A204.1 (cell line): ENCODE results near the gene ZNF615.
A peak's percentile ranks its signal among the peaks of the same experiment; 100 is the strongest.
"Not testable (repeated sequence)": the region's sequence is repeated elsewhere in the genome, so short reads cannot be mapped to it uniquely, and the experiment has no call there.

Source experiments
- FAIRE-seq: peaks from 2 replicates; lab custom pipeline; 2012; peaks lifted over from hg19 to GRCh38; lab: Jason Lieb, UNC

Gene ZNF615

DNA sequence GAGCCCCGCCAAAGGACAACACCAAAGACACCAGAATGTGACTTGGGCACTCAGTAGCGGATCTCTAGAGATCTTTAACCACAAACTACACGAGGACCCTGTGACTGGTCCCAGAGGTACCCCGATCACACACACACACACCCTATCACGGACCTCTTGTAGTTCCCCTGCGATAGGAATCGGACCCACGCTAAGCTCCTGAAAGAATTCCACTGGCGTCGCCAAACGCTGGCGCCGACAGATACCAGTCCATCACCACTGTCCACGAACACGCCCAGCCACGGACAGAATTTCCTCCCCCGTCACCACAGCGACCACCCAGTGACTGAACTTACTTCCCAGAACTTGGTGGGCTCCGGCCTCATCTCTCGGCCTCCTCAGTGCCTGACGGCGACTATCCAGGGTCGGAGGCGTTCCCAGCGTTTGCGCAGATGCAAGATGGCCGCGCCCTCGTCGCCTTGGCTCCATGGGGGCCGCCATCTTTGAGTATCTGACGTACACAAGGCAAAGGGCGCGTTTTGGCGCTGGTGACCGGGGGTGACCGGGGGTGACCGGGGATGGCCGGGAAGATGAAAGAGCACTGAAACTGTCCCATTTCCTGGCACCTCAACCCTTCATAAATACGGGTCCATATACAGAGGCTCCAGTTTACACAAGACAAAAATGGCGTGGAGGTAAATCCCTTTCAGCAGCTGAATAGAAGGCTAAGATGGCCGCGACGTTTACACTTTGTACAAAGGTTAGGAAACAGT is at the start of gene ZNF615:
TSS of gene ZNF615 (minus strand) at position 406 of the 752 bp plus-strand sequence. CDS start 4,500 bp downstream, outside the sequence.
- no peak for FAIRE-seq

- not testable (repeated sequence) for FAIRE-seq
Measured at GRCh38 chr19:52056480-52056879, 48.5 kb upstream of the ZNF615 start.

- not testable (repeated sequence) for FAIRE-seq
Measured at GRCh38 chr19:52051736-52052135, 43.7 kb upstream of the ZNF615 start.

DNA sequence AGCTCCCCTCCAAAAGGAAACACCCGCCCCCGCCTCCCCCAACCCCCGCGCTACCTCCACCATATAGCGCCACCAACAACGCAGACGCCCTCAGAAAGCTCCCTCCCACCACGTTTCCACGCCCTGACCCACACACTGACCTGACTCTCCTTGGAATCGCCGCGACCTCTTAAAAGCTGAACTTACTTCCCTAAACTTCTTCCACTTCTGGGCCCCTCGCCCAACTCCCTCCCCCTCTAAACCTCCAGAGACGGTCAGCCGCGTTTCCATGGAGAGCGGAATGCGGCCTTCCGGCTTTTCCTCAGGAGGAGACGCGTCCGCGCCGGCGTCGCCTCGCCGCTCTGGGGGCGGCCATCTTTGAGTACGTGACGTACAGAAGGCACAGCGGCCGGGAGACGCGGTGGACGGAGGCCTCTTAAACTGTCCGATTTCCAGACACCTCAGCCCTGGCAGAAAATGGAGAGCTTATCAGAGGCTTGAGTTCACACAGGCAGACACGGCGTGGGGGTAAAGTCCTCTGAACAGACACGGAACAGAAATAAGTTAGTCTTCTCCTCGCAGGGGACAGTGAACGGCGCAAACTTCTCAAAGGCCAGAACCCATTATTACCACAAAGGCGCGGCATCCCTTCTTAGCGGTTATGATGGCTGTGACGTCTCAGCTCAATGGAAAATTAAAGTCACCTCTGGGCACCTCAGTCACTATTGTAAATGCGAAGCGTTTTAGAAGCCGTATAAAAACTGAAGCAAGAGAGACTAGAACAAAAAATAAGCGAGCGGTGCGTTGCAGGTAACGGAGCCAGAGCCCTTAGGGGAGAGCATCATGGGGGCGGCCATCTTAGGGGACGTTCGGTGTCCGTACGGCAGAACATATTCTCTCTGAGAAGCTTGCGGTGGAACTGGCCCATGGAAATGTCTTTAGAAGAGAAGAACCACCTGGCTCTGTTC is 40.8 kb upstream of the ZNF615 start, which contains the start of gene ZNF432:
TSS of gene ZNF432 (minus strand) at position 284 of the 947 bp plus-strand sequence. CDS start 1,970 bp downstream, outside the sequence.
- FAIRE-seq, result peak; percentile 78

DNA sequence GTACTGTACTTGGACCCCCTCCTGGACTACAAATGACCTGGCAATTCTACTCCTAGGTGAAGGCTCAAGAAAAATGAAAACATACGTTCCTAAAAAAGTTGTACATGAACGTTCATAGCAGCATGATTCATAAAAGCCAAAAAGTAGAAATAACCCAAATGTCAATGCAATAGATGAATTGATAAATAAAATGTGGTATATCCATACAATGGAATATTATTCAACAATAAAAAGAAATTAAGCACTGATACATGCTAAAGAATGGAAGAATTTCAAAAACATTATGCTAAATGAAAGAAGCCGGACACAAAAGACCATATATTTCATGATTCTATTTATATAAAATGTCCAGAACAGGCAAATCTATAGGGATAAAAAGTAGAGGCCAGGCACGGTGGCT is 31.2 kb upstream of the ZNF615 start:
- FAIRE-seq, result no peak

DNA sequence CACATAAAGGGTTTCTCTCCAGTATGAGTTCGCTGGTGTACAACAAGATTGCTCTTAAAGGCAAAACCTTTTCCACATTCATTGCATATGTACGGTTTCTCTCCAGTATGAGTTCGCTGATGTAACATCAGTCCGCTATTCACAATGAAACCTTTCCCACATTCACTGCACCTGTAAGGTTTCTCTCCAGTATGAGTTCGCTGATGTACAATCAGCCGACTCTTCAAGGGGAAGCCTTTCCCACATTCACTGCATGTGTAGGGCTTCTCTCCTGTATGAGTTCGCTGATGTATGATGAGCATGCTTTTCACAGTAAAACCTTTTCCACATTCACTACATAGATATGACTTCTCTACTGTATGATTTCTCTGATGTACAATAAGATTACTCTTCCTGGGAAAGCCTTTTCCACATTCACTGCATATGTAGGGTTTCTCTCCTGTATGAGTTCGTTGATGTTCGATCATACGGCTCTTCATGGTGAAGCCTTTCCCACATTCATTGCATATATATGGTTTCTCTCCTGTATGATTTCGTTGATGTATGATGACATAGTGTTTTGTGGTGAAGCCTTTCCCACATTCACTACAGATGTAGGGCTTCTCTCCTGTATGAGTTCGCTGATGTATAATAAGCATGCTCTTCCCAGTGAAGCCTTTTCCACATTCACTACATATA is 26.2 kb upstream of the ZNF615 start:
- FAIRE-seq, result no peak

GRCh38 chr19:52028780-52029123 is 20.7 kb upstream of the ZNF615 start:
- FAIRE-seq, result no peak

GRCh38 chr19:52028027-52028779 is 20.2 kb upstream of the ZNF615 start, which contains the start of gene ZNF614:
ZNF614 (minus strand) TSS chr19:52028379; CDS start chr19:52025745, 2,634 bp downstream.
- peak; percentile 27 for FAIRE-seq

DNA sequence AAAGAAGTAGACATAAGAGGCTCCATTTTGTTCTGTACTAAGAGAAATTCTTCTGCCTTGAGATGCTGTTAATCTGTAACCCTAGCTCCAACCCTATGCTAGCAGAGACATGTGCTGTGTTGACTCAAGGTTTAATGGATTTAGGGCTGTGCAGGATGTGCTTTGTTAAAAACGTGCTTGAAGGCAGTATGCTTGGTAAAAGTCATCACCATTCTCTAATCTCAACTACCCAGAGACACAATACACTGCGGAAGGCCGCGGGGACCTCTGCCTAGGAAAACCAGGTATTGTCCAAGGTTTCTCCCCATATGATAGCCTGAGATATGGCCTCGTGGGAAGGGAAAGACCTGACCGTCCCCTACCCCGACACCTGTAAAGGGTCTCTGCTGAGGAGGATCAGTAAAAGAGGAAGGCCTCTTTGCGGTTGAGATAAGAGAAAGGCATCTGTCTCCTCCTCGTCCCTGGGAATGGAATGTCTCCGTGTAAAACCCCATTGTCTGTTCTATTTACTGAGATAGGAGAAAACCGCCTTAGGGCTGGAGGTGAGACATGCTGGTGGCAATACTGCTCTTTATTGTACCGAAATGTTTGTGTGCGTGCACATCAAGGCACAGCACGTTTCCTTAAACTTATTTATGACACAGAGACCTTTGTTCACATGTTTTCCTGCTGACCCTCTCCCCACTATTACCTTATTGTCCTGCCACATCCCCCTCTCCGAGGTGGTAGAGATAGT is 18.4 kb upstream of the ZNF615 start:
- FAIRE-seq, result not testable (repeated sequence)

GRCh38 chr19:52024478-52024877 is 16.5 kb upstream of the ZNF615 start:
- FAIRE-seq, result not testable (repeated sequence)

DNA sequence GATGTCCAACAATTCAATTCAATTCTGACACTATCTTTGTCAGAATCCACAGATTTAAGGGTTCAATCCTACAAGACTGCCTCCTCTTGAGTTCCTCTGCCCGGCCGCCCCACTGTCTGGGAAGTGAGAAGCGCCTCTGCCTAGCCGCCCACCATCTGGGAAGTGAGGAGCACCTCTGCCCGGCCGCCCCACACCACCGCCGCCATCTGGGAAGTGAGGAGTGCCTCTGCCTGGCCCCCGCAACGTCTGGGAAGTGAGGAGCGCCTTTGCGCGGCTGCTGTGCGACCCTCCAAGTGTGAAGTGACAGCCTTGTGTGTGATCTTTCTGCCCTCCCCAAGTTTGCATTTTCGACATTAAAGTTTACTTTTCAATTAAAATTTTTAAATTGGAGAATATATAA is 14.2 kb upstream of the ZNF615 start:
- FAIRE-seq, result no peak

DNA sequence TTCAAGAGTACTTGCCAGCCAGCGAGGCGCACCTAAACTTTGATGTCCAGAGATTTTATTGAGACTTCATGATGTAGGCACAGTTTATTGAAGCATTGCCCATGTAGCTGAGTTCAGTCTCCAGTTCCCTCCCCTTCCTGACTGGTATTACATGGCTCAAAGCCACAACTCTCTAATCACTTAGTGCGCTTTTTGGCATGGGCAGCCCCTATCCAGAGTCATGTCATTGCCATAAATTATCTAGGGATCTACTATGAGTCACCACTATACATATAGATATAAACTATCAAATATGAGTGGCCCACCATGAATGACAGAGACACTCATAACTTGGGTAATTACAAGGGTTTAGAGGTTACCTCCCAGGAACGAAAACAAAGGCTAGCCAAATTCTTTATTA is 12.5 kb upstream of the ZNF615 start:
- no peak for FAIRE-seq

GRCh38 chr19:52010674-52011073 is 2.7 kb upstream of the ZNF615 start:
- no peak for FAIRE-seq

GRCh38 chr19:52007451-52007805 is 583 bp downstream of the ZNF615 start:
- FAIRE-seq, result no peak

DNA sequence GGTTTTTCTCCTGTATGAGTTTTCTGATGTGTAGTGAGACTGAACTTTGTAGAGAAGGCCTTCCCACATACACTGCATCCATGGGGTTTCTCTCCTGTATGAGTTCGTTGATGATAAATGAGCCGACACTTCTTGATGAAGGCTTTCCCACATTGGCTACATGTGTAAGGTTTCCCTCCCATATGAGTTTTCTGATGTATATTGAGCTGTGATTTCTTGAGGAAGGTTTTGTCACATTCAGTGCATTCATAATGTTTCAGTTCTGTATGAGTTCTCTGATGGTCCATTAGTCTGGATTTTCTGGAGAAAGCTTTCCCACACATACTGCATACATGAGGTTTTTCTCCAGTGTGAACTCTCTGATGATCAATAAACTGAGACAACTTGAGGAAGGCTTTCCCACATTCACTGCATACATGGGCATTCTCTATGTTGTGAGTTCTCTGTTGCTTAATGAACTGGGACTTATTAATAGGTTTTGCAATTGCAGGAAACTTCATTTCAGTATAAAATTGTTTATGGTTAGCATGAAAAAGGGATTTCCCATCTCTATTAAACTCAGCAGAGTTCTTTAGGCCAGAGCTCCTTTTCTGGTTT is 13.9 kb downstream of the ZNF615 start:
- FAIRE-seq, result no peak

DNA sequence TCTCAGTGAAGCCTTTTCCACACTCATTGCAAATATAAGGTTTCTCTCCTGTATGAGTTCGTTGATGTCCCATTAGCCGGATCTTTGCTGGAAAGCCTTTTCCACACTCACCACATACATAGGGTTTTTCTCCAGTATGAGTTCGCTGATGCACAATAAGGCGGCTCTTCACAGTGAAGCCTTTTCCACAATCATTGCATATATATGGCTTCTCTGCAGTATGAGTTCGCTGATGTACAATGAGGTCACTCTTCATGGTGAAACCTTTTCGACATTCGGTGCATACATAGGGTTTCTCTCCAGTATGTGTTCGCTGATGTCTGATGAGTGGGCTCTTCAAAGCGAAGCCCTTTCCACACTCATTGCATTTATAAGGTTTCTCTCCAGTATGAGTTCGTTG is 14.6 kb downstream of the ZNF615 start:
- no peak for FAIRE-seq

GRCh38 chr19:51986309-51987291 is 21.4 kb downstream of the ZNF615 start, which contains the start of gene ZNF350:
ZNF350 (minus strand) TSS chr19:51986840; CDS start chr19:51974360, 12,480 bp downstream.
- peak; percentile 44 for FAIRE-seq

GRCh38 chr19:51983361-51983760 is 24.6 kb downstream of the ZNF615 start:
- FAIRE-seq, result no peak

- not testable (repeated sequence) for FAIRE-seq
Measured at GRCh38 chr19:51980926-51981325, 27.1 kb downstream of the ZNF615 start.
